ENCODE results near the gene RIT2. TPM values are rescaled to one million over a fixed set of nuclear protein-coding genes. Genes with fewer than 3 reads are reported as not detected.

The RIT2 gene
- polyA plus RNA-seq, 1 of the 3 experiments (the other 2 are of a cell fraction), result not detected

DNA sequence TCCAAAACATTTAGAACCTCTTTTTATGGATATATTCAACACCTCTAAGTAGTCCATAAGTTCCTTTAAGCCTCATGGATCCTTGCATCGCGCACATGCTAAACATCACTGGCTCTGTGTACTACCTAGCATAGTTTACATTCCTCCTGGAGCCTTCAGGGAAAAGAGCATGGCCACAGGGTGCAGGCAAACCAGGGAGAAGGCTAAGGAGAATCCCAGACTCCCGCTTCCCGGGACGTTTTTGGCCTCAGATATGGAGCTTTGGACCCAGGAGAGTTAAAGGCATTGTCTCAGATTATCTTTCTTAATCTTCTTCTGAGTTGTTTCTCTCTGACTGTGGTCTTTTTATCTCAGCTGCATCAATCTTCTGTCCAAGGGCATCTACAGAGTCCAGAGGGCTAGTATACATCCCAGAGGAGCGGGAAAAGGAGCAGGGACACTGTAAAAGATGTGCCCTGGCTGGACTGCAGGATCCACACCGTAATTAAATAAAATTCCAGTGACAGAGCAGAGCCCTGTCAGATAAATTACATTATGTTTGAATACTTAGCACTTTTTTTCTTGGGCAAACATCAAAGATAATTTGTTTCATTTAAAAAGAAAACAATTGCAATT is 36.9 kb downstream of the RIT2 start (continued):
- TF ChIP-seq, protein P1, sequence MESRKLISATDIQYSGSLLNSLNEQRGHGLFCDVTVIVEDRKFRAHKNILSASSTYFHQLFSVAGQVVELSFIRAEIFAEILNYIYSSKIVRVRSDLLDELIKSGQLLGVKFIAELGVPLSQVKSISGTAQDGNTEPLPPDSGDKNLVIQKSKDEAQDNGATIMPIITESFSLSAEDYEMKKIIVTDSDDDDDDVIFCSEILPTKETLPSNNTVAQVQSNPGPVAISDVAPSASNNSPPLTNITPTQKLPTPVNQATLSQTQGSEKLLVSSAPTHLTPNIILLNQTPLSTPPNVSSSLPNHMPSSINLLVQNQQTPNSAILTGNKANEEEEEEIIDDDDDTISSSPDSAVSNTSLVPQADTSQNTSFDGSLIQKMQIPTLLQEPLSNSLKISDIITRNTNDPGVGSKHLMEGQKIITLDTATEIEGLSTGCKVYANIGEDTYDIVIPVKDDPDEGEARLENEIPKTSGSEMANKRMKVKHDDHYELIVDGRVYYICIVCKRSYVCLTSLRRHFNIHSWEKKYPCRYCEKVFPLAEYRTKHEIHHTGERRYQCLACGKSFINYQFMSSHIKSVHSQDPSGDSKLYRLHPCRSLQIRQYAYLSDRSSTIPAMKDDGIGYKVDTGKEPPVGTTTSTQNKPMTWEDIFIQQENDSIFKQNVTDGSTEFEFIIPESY (IDR thresholded peaks at IDR 0.05; ENCODE audit: borderline replicate concordance, low read depth), result no peak
- no peak for TF ChIP-seq YY1 (IDR thresholded peaks at IDR 0.05; ENCODE audit: low read depth)

DNA sequence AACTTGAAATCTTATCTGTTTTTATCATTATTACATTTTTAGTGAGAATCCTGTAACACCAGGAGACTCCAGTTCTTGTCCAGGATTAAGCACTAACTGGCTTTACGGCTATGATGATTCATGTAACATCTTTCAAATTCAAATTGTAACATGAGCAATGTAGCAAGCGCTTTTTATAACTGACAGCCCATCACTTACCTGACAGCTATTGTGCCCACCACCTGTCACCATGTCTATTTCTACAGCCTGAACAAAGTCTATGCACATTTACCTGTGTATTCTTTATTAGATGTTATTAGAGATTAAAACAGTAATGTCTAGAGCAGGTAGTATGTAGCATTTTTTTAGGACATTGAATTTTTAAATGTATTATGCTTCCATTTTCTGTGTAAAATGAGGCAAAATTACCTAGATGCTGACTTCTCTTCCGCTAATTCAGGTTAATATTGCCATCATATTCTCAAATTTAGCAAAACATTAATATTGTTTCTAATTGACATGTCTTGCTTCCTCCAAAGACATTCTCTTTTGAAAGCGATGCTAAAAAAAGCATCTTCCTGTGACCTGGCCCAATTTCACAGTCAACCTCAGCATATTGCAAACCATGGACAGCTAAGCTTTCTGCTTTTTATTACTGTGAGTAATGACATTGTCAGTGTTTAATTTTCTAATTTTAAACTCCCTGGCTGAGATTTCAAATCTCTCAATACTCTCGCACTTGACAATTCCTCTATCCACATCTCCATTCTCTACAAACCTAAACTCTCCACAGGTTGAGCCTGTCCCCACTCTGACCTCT is 37.8 kb downstream of the RIT2 start:
- no peak overlapping the region for H3K27ac ChIP-seq (ENCODE audit: low read depth in 2 of 2, low read length in 1 of 2)
- WGBS (ENCODE audit: low lambda C conversion rate), result 62% methylated on average over 5 of the region's 5 CpGs
- POLR2A ChIA-PET, result no interaction called here

DNA sequence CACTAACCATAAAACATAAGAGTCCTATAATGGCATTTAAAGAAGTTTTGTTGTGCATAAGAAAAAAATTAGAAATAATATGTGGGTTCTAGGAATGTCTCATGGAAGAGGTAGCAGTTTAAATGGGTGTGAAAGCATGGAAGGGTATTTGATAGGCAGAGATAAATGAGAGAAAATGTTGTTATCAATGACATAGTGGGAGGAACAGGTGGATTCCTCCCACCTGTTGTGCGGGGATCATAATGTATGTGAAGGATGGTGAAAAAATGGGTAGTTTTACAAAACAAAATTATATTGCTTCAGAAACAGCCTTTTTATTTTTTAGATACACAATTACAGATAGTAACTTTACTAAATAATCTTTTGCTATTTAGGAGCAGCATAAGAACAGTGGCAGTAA is 41.7 kb downstream of the RIT2 start:
- no peak overlapping the region for H3K9ac ChIP-seq
- H4K20me1 ChIP-seq (ENCODE audit: insufficient read depth), result no peaks in the 10 kb centered on the region
- H3K36me3 ChIP-seq (replicated peaks in 1 of 2; ENCODE audit: control insufficient read depth in 1 of 2, insufficient read depth in 2 of 2, low read length in 1 of 2), result no peaks in the 10 kb centered on the region
- POLR2A ChIA-PET, result no interaction called here
- H3K27me3 ChIP-seq (ENCODE audit: insufficient read depth), result no peaks in the 10 kb centered on the region
- H3K27ac ChIP-seq (ENCODE audit: low read depth in 2 of 2, low read length in 1 of 2), result no peak overlapping the region
- no peaks in the 10 kb centered on the region for H3K79me2 ChIP-seq (ENCODE audit: insufficient read depth)
- H3K9me3 ChIP-seq, result no peaks in the 10 kb centered on the region
- no peak for TF ChIP-seq NRF1 (IDR thresholded peaks at IDR 0.05; ENCODE audit: low read depth, low read length)
- TF ChIP-seq POLR2AphosphoS5 (IDR thresholded peaks at IDR 0.05; ENCODE audit: low read depth, low read length), result no peak
- DNase-seq, result no peak
- 70% methylated on average over 1 of the region's 1 CpG for WGBS (ENCODE audit: low lambda C conversion rate)
- H3K4me2 ChIP-seq, result no peak overlapping the region
- H3K4me3 ChIP-seq (ENCODE audit: low read depth in 2 of 2, low read length in 1 of 2), result no peak overlapping the region
- H3K9me2 ChIP-seq, result no peaks in the 10 kb centered on the region
- H3F3A ChIP-seq (replicated peaks; ENCODE audit: insufficient read depth), result no peaks in the 10 kb centered on the region
- H3K4me1 ChIP-seq (ENCODE audit: control insufficient read depth in 1 of 2, insufficient read depth in 2 of 2, low read depth in 1 of 2, low read length in 1 of 2), result peaks cover 0 to 9% of the 10 kb centered on the region in 2 experiments; a peak in 2 of 4 replicates
- CTCF ChIA-PET, result no interaction called here
- H2AFZ ChIP-seq (ENCODE audit: low read depth), result no peak overlapping the region

More for the DNA sequence above, 37.8 kb downstream of the RIT2 start:
- H3K4me2 ChIP-seq, result no peak overlapping the region
- DNase-seq, result no peak
- no peak overlapping the region for H3K4me3 ChIP-seq (ENCODE audit: low read depth in 2 of 2, low read length in 1 of 2)
- TF ChIP-seq TAF1 (IDR thresholded peaks at IDR 0.05; ENCODE audit: borderline replicate concordance, low read depth, low read length) (no peak), TEAD4 (IDR thresholded peaks at IDR 0.05; ENCODE audit: borderline replicate concordance, insufficient read depth) (no peak), FOXM1 (IDR thresholded peaks at IDR 0.05; ENCODE audit: low read depth) (no peak), SMC3 (IDR thresholded peaks at IDR 0.05; ENCODE audit: low read depth, low read length) (no peak), EZH2phosphoT487 (IDR thresholded peaks at IDR 0.05; ENCODE audit: borderline replicate concordance, low read depth) (no peak), MEF2A (IDR thresholded peaks at IDR 0.05; ENCODE audit: borderline replicate concordance, low read depth) (no peak), TCF12 (IDR thresholded peaks at IDR 0.05) (no peak), EP300 (IDR thresholded peaks at IDR 0.05; ENCODE audit: borderline replicate concordance in 1 of 2, low read depth in 1 of 2, low read length in 1 of 2) (no peak), CHD2 (IDR thresholded peaks at IDR 0.05; ENCODE audit: low read length, partially characterized antibody) (no peak), SIN3A (IDR thresholded peaks at IDR 0.05; ENCODE audit: borderline replicate concordance, low read depth, low read length) (no peak)
- peaks cover 0 to 9% of the 10 kb centered on the region in 2 experiments; a peak in 2 of 4 replicates for H3K4me1 ChIP-seq (ENCODE audit: control insufficient read depth in 1 of 2, insufficient read depth in 2 of 2, low read depth in 1 of 2, low read length in 1 of 2)
- H3F3A ChIP-seq (replicated peaks; ENCODE audit: insufficient read depth), result no peaks in the 10 kb centered on the region
- no peaks in the 10 kb centered on the region for H4K20me1 ChIP-seq (ENCODE audit: insufficient read depth)
- no peaks in the 10 kb centered on the region for H3K9me2 ChIP-seq
- no peaks in the 10 kb centered on the region for H3K9me3 ChIP-seq
- no peaks in the 10 kb centered on the region for H3K79me2 ChIP-seq (ENCODE audit: insufficient read depth)
- no peak overlapping the region for H2AFZ ChIP-seq (ENCODE audit: low read depth)
- CTCF ChIA-PET, result no interaction called here
- H3K36me3 ChIP-seq (replicated peaks in 1 of 2; ENCODE audit: control insufficient read depth in 1 of 2, insufficient read depth in 2 of 2, low read length in 1 of 2), result no peaks in the 10 kb centered on the region
- no peak overlapping the region for H3K9ac ChIP-seq
- H3K27me3 ChIP-seq (ENCODE audit: insufficient read depth), result no peaks in the 10 kb centered on the region
